AG04449 (cell line): ENCODE data around the gene VCAM1.

Experiments used
- CTCF ChIA-PET: fragments of 350-600 bp; formaldehyde crosslinking; extraction: SDS; loops from one replicate; lab custom pipeline; 2021; ENCODE audit warnings: antibody characterized with exemption; lab: Yijun Ruan, JAX
- POLR2A ChIA-PET: fragments of 400-600, 350-600 bp; formaldehyde crosslinking; extraction: SDS; loops from one replicate; lab custom pipeline; 2020; ENCODE audit warnings: antibody characterized with exemption, inconsistent platforms; lab: Yijun Ruan, JAX
- DNase-seq: peaks from one replicate; pipeline ENCODE4 v3.0.0-alpha.2; 2010; ENCODE audit warnings: low read depth, low spot score
- H3K4me3 ChIP-seq: 2 replicates; pipeline ENCODE4 v1.5.1; 2011; ENCODE audit warnings: low read depth, mild to moderate bottlenecking, control low read depth, low read length
- TF ChIP-seq, protein P1 (sequence below): IDR thresholded peaks from one replicate; pipeline ENCODE4 v1.5.1; 2011; ENCODE audit warnings: mild to moderate bottlenecking, moderate library complexity, low read length, control low read depth, inconsistent platforms; ENCODE audit not compliant: insufficient read depth; ENCODE audit errors: missing control alignments

Gene VCAM1

DNA sequence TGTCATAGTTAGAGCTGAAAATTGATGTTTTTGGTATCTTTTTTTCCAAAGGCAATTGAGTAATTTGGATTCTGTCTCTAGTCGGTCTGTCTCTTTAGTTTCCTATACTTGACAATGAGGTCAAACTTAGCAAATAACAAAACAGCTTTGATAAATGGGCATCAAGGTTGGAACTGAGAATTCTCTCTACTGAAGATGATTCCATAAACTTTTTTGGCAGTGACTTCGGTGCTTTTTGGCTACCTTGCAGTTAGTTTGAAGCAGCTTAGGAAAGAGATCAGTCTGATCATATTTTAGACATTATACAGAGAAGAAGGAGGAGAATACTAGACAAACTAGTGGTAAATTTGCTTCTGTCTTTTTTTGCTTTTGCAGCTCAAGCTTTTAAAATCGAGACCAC is 559 bp downstream of the VCAM1 start:
- DNase-seq, result no peak
- TF ChIP-seq, protein P1, sequence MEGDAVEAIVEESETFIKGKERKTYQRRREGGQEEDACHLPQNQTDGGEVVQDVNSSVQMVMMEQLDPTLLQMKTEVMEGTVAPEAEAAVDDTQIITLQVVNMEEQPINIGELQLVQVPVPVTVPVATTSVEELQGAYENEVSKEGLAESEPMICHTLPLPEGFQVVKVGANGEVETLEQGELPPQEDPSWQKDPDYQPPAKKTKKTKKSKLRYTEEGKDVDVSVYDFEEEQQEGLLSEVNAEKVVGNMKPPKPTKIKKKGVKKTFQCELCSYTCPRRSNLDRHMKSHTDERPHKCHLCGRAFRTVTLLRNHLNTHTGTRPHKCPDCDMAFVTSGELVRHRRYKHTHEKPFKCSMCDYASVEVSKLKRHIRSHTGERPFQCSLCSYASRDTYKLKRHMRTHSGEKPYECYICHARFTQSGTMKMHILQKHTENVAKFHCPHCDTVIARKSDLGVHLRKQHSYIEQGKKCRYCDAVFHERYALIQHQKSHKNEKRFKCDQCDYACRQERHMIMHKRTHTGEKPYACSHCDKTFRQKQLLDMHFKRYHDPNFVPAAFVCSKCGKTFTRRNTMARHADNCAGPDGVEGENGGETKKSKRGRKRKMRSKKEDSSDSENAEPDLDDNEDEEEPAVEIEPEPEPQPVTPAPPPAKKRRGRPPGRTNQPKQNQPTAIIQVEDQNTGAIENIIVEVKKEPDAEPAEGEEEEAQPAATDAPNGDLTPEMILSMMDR, result no peak
- ChIA-PET CTCF (interaction anchor here (1.3 kb wide), 1 partner anchor 11 kb away, joined by 5 read pairs; no protein-coding TSS in a partner anchor), POLR2A (interaction anchor here (1.1 kb wide), 1 partner anchor 92 kb away, joined by 4 read pairs; no protein-coding TSS in a partner anchor)
- H3K4me3 ChIP-seq, result peak overlapping the region; percentile 34

DNA sequence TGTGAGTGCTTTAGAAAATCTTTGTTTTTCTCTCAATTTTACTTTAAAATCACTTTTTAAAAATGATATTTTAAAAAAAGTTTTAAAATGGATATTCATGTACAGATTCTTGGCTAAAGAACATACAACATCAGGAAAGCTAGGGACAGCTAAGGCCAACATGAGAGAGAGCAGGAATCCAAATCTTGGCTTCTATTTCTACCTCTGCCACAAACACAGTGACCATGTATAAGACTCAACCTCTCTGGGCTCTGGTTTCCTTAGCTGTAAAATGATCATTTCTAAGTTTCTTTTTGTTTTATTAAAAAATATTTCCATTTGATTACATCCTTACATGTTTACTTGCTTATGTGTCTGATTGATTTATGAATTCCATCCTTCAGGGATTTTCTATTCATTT is 1.2 kb downstream of the VCAM1 start:
- ChIA-PET POLR2A (interaction anchor here (0.7 to 1.3 kb wide), 3 partner anchors 12 to 98 kb away, joined by 3 to 8 read pairs (median 3); no protein-coding TSS in a partner anchor), CTCF (interaction anchor here (1.2 to 1.7 kb wide), 4 partner anchors 8 to 148 kb away, joined by 3 to 7 read pairs (median 4); no protein-coding TSS in a partner anchor)
- TF ChIP-seq, protein P1, result no peak
- no peak for DNase-seq
- no peak overlapping the region for H3K4me3 ChIP-seq

DNA sequence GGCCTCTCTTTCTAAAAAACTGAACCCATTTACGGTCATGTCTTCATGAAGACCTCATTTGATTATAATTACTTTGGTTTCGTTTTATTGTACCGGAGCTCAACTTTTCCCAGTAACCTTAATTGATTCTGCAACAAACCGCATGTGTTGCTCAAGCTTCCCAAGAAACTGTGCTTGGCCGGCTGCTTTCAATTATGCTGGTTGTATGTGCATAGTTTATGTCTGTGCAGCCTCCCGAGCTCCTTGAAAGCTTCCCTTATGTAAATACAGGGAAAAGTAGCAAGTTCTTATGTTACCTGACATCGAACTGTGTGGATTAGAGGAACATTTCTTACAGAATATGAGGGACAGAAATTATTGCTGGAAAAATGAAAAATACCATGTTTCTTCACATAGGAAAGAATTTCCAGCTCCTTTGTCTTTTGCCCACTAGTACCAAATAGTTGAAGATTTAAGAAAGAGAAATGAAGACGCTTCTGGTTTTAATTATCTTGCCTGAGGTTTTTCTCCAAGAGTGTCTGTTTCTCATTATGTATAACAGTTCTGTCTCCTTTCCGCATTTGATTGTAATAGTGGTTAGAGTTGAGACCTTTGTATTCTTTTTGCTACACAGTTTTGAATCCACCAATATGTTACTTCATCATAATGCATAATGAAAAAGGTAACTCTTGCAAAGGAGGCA is 2.1 kb downstream of the VCAM1 start:
- TF ChIP-seq, protein P1, result no peak
- CTCF ChIA-PET, result interaction anchor here (1.2 to 1.7 kb wide), 5 partner anchors 9 to 147 kb away, joined by 3 to 7 read pairs (median 6); no protein-coding TSS in a partner anchor
- peak overlapping the region; percentile 47 for H3K4me3 ChIP-seq
- POLR2A ChIA-PET, result interaction anchor here (0.7 to 1.4 kb wide), 4 partner anchors 13 to 99 kb away, joined by 3 to 8 read pairs (median 4); no protein-coding TSS in a partner anchor
- DNase-seq, result peak; percentile 89

DNA sequence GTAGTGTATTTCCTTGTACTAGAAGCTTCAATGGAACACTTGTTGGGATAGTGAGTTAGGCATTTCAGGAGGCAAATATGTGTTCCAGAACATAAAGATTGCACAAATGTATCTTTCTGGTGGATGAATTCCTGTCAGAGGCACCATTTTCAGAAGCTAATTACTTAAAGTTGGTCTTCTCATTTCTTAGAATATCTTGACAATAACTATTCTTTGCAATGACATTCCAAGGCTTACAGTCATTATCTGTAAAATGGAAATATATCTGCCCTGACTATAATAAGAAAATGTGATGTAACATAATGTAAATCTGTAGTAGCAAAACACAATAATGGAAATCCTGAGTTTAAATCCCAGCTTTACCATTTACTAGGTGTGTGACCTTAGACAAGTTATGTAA is 2.7 kb downstream of the VCAM1 start:
- POLR2A ChIA-PET, result interaction anchor here (1.1 to 1.4 kb wide), 3 partner anchors 13 to 100 kb away, joined by 3 to 8 read pairs (median 5); no protein-coding TSS in a partner anchor
- CTCF ChIA-PET, result interaction anchor here (1.5 to 2.3 kb wide), 5 partner anchors 8 to 146 kb away, joined by 3 to 8 read pairs (median 7); no protein-coding TSS in a partner anchor
- TF ChIP-seq, protein P1, result no peak
- peak overlapping the region; percentile 37 for H3K4me3 ChIP-seq
- DNase-seq, result no peak

DNA sequence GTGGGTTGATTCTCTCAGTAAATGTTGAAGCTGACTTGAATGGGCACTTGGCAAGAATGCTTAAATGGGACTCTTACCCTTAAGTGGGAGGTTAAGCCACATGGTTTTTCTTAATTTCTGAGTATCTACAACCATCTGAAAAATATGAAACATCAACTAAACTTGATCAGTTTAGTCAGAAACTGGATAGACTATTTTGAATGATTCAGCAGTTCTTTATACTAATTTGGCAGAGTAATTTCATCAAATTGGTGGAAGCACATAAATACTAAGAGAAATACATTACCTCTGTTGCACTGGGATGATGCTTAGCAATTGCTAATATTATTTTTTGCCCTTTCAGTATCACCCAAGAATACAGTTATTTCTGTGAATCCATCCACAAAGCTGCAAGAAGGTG is 4.7 kb downstream of the VCAM1 start:
- POLR2A ChIA-PET, result no interaction called here
- H3K4me3 ChIP-seq, result no peak overlapping the region
- DNase-seq, result no peak
- TF ChIP-seq, protein P1, result no peak
- CTCF ChIA-PET, result interaction anchor here (1.0 to 2.3 kb wide), 4 partner anchors 10 to 260 kb away, joined by 3 to 8 read pairs (median 6); no protein-coding TSS in a partner anchor

DNA sequence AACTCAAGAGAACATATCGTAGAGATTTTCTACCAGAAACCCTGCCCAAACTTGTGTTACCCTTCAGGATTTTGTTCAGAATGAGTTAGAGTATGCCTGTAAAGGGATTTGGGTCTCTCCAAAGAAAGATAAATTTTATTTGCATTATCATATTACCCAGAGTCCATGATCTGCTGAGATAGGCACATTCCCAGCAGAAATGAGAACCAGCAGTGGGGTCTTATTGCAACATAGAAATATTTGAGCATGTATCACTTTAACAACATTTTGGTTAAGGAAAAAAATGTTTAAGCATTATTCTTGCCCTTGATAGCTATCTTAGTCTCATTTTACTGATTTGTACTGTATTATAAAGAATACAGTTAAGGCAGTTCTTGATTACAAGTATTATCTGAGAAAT is 10.6 kb downstream of the VCAM1 start:
- no peak for DNase-seq
- TF ChIP-seq, protein P1, result no peak
- H3K4me3 ChIP-seq, result no peak overlapping the region
- ChIA-PET POLR2A (no interaction called here), CTCF (interaction anchor here (1.5 to 2.8 kb wide), 4 partner anchors 9 to 138 kb away, joined by 3 to 12 read pairs (median 6); partner anchors contain the start of gene VCAM1)
